ENCODE results near the gene APOA5.

DNA sequence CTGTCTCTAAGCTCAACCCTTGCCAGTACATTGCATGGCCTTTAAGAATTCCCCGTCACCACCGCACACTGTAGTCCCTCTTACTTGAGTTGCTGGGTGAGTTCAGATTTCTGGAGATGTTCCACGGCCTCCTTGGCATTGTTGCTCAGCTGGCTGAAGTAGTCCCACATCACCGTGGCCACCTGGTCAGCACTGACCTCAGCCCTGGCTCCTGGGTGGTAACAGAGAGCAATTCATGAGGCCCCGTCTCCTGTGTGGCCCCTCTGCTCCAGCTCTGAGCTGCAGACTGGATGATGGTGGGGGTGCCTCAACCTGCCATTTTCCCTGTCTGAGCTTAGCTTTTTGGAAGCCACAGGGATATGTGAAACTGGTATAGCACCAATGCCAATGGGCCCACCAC is 30.9 kb upstream of the APOA5 start:
- TF ChIP-seq FOXM1 (IDR thresholded peaks at IDR 0.05; ENCODE audit: low read depth) (no peak), YY1 (IDR thresholded peaks at IDR 0.05; ENCODE audit: low read depth) (no peak), TAF1 (IDR thresholded peaks at IDR 0.05; ENCODE audit: borderline replicate concordance, low read depth, low read length) (no peak), POLR2AphosphoS5 (IDR thresholded peaks at IDR 0.05; ENCODE audit: low read depth, low read length) (no peak)
- TF ChIP-seq, protein P1, sequence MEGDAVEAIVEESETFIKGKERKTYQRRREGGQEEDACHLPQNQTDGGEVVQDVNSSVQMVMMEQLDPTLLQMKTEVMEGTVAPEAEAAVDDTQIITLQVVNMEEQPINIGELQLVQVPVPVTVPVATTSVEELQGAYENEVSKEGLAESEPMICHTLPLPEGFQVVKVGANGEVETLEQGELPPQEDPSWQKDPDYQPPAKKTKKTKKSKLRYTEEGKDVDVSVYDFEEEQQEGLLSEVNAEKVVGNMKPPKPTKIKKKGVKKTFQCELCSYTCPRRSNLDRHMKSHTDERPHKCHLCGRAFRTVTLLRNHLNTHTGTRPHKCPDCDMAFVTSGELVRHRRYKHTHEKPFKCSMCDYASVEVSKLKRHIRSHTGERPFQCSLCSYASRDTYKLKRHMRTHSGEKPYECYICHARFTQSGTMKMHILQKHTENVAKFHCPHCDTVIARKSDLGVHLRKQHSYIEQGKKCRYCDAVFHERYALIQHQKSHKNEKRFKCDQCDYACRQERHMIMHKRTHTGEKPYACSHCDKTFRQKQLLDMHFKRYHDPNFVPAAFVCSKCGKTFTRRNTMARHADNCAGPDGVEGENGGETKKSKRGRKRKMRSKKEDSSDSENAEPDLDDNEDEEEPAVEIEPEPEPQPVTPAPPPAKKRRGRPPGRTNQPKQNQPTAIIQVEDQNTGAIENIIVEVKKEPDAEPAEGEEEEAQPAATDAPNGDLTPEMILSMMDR (IDR thresholded peaks at IDR 0.05), result no peak
